HL-60 (cell line): ENCODE results near the gene TLE2.

Source experiments
- CTCF ChIP-seq: IDR thresholded peaks from one replicate; pipeline ENCODE4 v1.5.1; 2011; ENCODE audit warnings: low read length, control low read depth, inconsistent platforms; ENCODE audit not compliant: insufficient read depth
- GABPA ChIP-seq: IDR thresholded peaks from 2 replicates; pipeline ENCODE4 v1.6.1; 2012; ENCODE audit warnings: low read depth
- POLR2AphosphoS5 ChIP-seq: IDR thresholded peaks from 2 replicates; pipeline ENCODE4 v1.6.1; 2012; ENCODE audit warnings: low read depth
- REST ChIP-seq: IDR thresholded peaks from 2 replicates; pipeline ENCODE4 v1.6.1; 2012; ENCODE audit warnings: low read depth; ENCODE audit not compliant: insufficient replicate concordance

GRCh38 chr19:3041761-3042620 lies 12.9 kb upstream of the TLE2 start:
- no peak for TF ChIP-seq CTCF
- TF ChIP-seq POLR2AphosphoS5, result no peak
- TF ChIP-seq REST, result no peak
- TF ChIP-seq GABPA, result no peak
